SK-N-SH treated with all-trans-retinoic acid at 6 μM for 48 hours (cell line): ENCODE measurements around the gene WSCD2.
"Not testable (repeated sequence)": the region's sequence is repeated elsewhere in the genome, so short reads cannot be mapped to it uniquely, and the experiment has no call there.

Source experiments
- ATAC-seq: fragments of 200-7000 bp; cut with Tn5 transposase; 3 replicates; pipeline ENCODE4 v1.9.1; 2020; ENCODE audit warnings: mild to moderate bottlenecking, moderate library complexity
- ARNTL ChIP-seq: fragments of 450-650 bp; formaldehyde crosslinking; IDR thresholded peaks from 2 replicates; pipeline ENCODE4 v1.5.0; 2020; ENCODE audit warnings: low read depth, mild to moderate bottlenecking, moderate library complexity, borderline replicate concordance
- BACH2 ChIP-seq: fragments of 250-450 bp; sonication (Bioruptor Pico); IDR thresholded peaks from 2 replicates; pipeline ENCODE4 v1.9.0; 2021; ENCODE audit warnings: mild to moderate bottlenecking, borderline replicate concordance
- CSDC2 ChIP-seq: fragments of 250-450 bp; sonication (Bioruptor Pico); IDR thresholded peaks from 2 replicates; pipeline ENCODE4 v1.5.0; 2020; ENCODE audit warnings: mild to moderate bottlenecking, moderate library complexity
- CSRNP3 ChIP-seq: fragments of 250-450 bp; sonication (Bioruptor Pico); IDR thresholded peaks from 2 replicates; pipeline ENCODE4 v1.5.1; 2021; ENCODE audit warnings: mild to moderate bottlenecking, moderate library complexity
- ESRRG ChIP-seq: fragments of 250-450 bp; sonication (Bioruptor Pico); IDR thresholded peaks from 2 replicates; pipeline ENCODE4 v1.6.1; 2021; ENCODE audit warnings: mild to moderate bottlenecking
- GLIS3 ChIP-seq: fragments of 250-450 bp; sonication (Bioruptor Pico); IDR thresholded peaks from 2 replicates; pipeline ENCODE4 v1.5.0; 2020; ENCODE audit warnings: mild to moderate bottlenecking, moderate library complexity
- ISL1 ChIP-seq: fragments of 250-450 bp; sonication (Bioruptor Pico); IDR thresholded peaks from 2 replicates; pipeline ENCODE4 v2.1.2; 2022; ENCODE audit warnings: mild to moderate bottlenecking, moderate library complexity
- OSR1 ChIP-seq: fragments of 250-450 bp; sonication (Bioruptor Pico); IDR thresholded peaks from 2 replicates; pipeline ENCODE4 v1.8.0; 2022; ENCODE audit warnings: moderate library complexity, mild to moderate bottlenecking, inconsistent platforms
- PATZ1 ChIP-seq: fragments of 250-450 bp; sonication (Bioruptor Pico); IDR thresholded peaks from 2 replicates; pipeline ENCODE4 v1.8.0; 2020; ENCODE audit warnings: mild to moderate bottlenecking, moderate library complexity, borderline replicate concordance
- POU6F1 ChIP-seq: fragments of 250-450 bp; sonication (Bioruptor Pico); IDR thresholded peaks from 2 replicates; pipeline ENCODE4 v1.8.0; 2021; ENCODE audit warnings: low read depth, mild to moderate bottlenecking, moderate library complexity, borderline replicate concordance
- RARB ChIP-seq: fragments of 250-450 bp; sonication (Bioruptor Pico); IDR thresholded peaks from 2 replicates; pipeline ENCODE4 v1.8.0; 2021; ENCODE audit warnings: mild to moderate bottlenecking, moderate library complexity
- SNAI2 ChIP-seq: fragments of 250-450 bp; sonication (Bioruptor Pico); IDR thresholded peaks from 2 replicates; pipeline ENCODE4 v1.5.0; 2020; ENCODE audit warnings: mild to moderate bottlenecking, moderate library complexity
- TCF4 ChIP-seq: fragments of 250-450 bp; sonication (Bioruptor Pico); IDR thresholded peaks from 2 replicates; pipeline ENCODE4 v1.8.0; 2021; ENCODE audit warnings: mild to moderate bottlenecking, moderate library complexity, borderline replicate concordance
- TOX ChIP-seq: fragments of 250-450 bp; sonication (Bioruptor Pico); IDR thresholded peaks from 2 replicates; pipeline ENCODE4 v1.8.0; 2021; ENCODE audit warnings: mild to moderate bottlenecking, moderate library complexity, borderline replicate concordance
- TSHZ2 ChIP-seq: fragments of 250-450 bp; sonication (Bioruptor Pico); IDR thresholded peaks from 2 replicates; pipeline ENCODE4 v1.5.0; 2020; ENCODE audit warnings: mild to moderate bottlenecking, moderate library complexity
- ZC3H10 ChIP-seq: fragments of 250-450 bp; sonication (Bioruptor Pico); IDR thresholded peaks from 2 replicates; pipeline ENCODE4 v1.5.1; 2021; ENCODE audit warnings: mild to moderate bottlenecking, moderate library complexity
- ZFP3 ChIP-seq: fragments of 250-450 bp; sonication (Bioruptor Pico); IDR thresholded peaks from 2 replicates; pipeline ENCODE4 v1.5.0; 2020; ENCODE audit warnings: mild to moderate bottlenecking, moderate library complexity
- ZFP30 ChIP-seq: fragments of 450-650 bp; formaldehyde crosslinking; IDR thresholded peaks from 2 replicates; pipeline ENCODE4 v1.5.0; 2022; ENCODE audit warnings: mild to moderate bottlenecking, moderate library complexity
- ZNF565 ChIP-seq: fragments of 450-650 bp; formaldehyde crosslinking; conservative IDR thresholded peaks from 2 replicates; pipeline ENCODE4 v1.5.0; 2020; ENCODE audit warnings: low read depth, mild to moderate bottlenecking, moderate library complexity
- ZNF70 ChIP-seq: fragments of 450-650 bp; formaldehyde crosslinking; IDR thresholded peaks from 2 replicates; pipeline ENCODE4 v1.5.0; 2020; ENCODE audit warnings: mild to moderate bottlenecking, moderate library complexity
- ZNF8 ChIP-seq: fragments of 450-650 bp; formaldehyde crosslinking; IDR thresholded peaks from 2 replicates; pipeline ENCODE4 v1.5.0; 2020; ENCODE audit warnings: mild to moderate bottlenecking, moderate library complexity

WSCD2 gene

GRCh38 chr12:108215458-108215857, 86.4 kb downstream of the WSCD2 start:
- no peak for ATAC-seq
- TF ChIP-seq TOX (CRISPR knock-in tag), result no peak
- no peak for TF ChIP-seq OSR1
- TF ChIP-seq ESRRG, result no peak
- TF ChIP-seq ISL1, result no peak
- no peak for TF ChIP-seq ARNTL (CRISPR knock-in tag)
- TF ChIP-seq, all 23 proteins: peak for 0

- ATAC-seq, result no peak
Measured at GRCh38 chr12:108218921-108219320, 89.8 kb downstream of the WSCD2 start.

GRCh38 chr12:108225101-108225500, 96.0 kb downstream of the WSCD2 start:
- not testable (repeated sequence) for ATAC-seq

More at GRCh38 chr12:108218921-108219320, 89.8 kb downstream of the WSCD2 start:
- no peak for TF ChIP-seq ISL1
- no peak for TF ChIP-seq ZNF70 (CRISPR knock-in tag)
- TF ChIP-seq, all 23 proteins: peak for 0

GRCh38 chr12:108226866-108227265, 97.8 kb downstream of the WSCD2 start:
- no peak for ATAC-seq
- TF ChIP-seq SNAI2 (CRISPR knock-in tag) (no peak), TOX (CRISPR knock-in tag) (no peak), TCF4 (CRISPR knock-in tag) (no peak), CSDC2 (CRISPR knock-in tag) (no peak), TSHZ2 (CRISPR knock-in tag) (no peak), POU6F1 (no peak), RARB (CRISPR knock-in tag) (no peak), GLIS3 (CRISPR knock-in tag) (no peak), ZNF565 (CRISPR knock-in tag) (no peak), BACH2 (CRISPR knock-in tag) (no peak), ZFP30 (no peak), OSR1 (no peak), ZFP3 (CRISPR knock-in tag) (no peak), ZC3H10 (CRISPR knock-in tag) (no peak), ZNF8 (CRISPR knock-in tag) (no peak), PATZ1 (no peak)

- no peak for TF ChIP-seq PATZ1
- no peak for TF ChIP-seq ZNF8 (CRISPR knock-in tag)
- TF ChIP-seq ESRRG, result no peak
- no peak for TF ChIP-seq POU6F1
- no peak for TF ChIP-seq ZNF565 (CRISPR knock-in tag)
- no peak for TF ChIP-seq CSRNP3 (CRISPR knock-in tag)
- TF ChIP-seq BACH2 (CRISPR knock-in tag), result no peak
- no peak for TF ChIP-seq RARB (CRISPR knock-in tag)
- no peak for TF ChIP-seq SNAI2 (CRISPR knock-in tag)
- TF ChIP-seq, all 23 proteins: peak for 0
- peak; percentile 53; the same call in 1 of the 3 replicates for ATAC-seq
Measured at GRCh38 chr12:108228746-108229145, 99.7 kb downstream of the WSCD2 start.
